GM18502 (cell line): ENCODE measurements around the gene SHROOM2.

Experiments used
- ATAC-seq: cut with Tn5 transposase; IDR thresholded peaks from one replicate; pipeline ENCODE4 v1.9.1; 2021; ENCODE audit warnings: mild to moderate bottlenecking; ENCODE audit not compliant: unreplicated experiment, poor library complexity

SHROOM2 gene

DNA sequence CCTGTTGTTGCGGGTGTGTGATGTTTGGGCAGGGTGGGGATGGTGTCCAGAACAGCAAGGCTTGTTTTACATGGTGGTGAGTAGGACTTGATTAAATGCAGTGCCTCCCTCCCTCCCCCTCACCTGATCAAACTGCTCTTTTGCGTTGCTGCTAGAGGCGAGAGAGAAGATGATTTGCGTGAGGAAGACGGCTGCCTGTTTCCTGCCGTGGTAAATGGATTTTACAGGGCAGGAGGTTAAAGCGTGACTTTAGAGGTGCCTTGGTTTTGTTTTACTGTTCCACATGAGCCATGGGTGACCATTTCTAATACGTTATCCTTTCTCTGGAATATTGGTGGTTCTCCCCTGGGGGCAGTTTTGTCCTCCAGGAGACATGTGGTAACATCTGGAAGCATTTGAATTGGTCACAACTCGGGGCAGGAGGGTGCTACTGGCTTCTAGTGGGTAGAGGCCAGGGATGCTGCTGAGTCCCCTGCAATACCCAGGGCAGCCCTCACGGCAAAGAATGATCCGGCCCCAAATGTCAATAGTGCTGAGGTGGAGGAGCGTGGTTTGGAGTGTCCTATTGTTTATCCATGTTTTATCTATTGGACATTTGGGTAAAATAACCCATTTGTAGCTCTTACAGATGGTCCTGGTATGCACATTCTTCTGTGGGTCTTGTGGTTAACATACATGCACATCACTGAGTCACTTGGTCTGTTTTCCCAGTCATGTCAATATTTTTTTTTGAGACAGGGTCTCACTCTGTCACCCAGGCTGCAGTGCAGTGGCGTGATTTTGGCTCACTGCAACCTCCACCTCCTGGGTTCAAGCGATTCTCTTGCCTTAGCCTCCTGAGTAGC, 73.7 kb downstream of the SHROOM2 start:
- no peak for ATAC-seq

- no peak for ATAC-seq
These were observed 74.6 kb downstream of the SHROOM2 start for GRCh38 chrX:9860826-9861225.

DNA sequence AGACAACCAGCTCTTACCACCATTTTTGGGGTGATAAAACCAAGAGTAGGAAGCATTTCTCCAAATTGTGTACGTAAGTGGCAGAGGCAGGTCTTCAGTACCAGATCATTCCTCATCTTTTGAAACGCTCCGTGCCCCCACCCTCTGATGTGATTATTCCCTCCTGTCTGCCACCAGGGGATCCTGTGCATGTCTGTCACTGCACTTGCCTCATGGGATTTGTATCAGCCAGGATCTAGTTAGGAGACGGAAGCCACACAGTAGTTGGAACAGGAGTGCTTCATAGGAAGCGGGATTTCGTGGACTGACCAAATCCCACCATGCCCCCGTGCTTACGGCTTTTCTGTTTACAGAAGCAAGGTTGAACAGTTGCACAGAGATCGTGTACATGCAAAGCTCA, 75.5 kb downstream of the SHROOM2 start:
- no peak for ATAC-seq

DNA sequence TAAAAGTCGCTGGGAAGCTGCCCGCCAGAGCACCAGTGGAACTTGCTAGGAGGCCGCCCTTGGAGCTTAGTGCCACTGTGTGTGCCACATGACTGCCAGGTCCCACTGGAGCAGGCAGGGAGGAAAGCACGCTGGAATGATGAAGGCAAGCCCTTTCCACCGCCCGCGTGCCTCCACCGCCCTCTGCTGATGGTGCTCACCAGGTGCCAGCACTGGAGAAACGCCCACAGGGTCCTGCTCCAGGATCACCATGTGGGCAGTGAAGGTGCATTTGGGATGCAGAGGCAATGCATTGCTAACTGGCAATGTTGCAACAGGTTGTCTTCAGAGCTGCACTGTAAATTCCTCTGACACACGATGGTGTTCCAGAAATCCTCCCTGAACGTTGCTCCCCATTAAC, 76.3 kb downstream of the SHROOM2 start:
- no peak for ATAC-seq

DNA sequence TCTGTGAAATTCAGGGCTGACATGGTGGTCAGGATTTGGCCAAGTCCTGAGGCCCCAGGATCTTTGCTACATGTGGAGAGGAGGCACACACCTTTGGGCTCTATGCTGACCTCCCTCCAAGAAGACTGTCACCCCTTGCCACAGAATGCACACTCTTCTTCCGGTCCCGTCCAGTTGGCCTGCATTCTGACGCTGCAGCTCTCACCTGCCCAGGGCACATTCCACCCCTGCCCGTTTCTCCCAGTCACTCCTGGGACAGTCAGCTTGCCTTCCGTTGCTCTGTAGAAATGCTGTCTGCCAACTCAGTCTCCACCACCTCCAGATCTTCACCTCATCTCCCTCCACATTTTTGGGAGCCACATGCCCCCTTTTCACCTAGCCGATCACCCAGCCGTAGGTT, 76.7 kb downstream of the SHROOM2 start:
- ATAC-seq = no peak

GRCh38 chrX:9864011-9864410, 77.8 kb downstream of the SHROOM2 start:
- no peak for ATAC-seq

DNA sequence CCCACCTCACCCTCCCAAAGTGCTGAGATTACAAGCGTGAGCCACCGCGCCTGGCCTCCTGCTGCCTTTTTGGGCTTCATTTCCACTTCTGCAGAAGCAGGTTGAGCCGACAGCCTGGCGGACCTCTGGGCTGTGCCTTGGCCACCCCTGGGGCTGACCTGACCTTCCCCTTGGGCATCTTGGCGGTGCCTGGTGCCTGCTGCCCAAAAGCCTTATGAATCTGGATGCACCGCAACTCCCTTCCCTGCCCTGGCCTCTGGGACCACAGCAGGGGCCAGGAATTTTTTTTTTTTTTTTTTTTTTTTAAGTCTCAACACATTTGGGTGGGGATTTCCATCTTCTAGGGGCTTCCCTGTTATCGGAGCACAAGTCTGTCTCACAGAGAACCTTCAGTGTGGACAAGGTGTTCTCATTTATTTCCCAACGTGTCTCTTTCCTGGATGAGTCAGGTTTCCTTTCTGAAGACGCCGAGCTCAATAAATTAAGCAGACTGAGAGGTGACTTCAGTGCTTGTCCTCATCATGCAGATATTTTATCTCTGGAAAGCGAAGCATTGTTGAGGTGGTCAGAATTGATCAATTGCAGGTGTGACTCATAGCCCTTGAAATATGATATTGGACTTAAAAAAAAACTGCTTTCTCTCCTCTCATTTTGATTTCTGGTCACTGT, 79.7 kb downstream of the SHROOM2 start:
- ATAC-seq = no peak

- no peak for ATAC-seq
These were observed 80.4 kb downstream of the SHROOM2 start for GRCh38 chrX:9866633-9867032.

DNA sequence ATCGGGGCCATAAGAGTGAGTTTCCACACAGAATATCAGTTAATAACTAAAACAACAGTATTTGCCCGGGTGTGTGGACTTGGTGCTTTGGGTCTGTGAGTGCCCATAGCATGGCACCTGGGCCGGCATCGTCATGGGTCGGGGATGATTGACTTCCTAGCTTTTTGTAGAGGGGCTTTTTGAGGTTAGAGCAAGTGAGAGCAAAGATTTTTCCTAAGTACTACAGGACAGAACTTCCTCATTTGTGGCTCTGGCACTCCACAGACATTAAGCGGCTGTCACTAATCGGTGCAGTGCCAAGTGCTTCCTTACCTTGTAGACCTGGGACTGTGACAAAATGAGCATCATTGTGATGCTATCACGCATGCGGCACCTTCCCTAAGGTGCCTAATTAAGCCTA, 81.0 kb downstream of the SHROOM2 start:
- no peak for ATAC-seq

GRCh38 chrX:9867753-9868152, 81.5 kb downstream of the SHROOM2 start:
- ATAC-seq = no peak

- ATAC-seq = no peak
These were observed 85.6 kb downstream of the SHROOM2 start for GRCh38 chrX:9871701-9872268.

DNA sequence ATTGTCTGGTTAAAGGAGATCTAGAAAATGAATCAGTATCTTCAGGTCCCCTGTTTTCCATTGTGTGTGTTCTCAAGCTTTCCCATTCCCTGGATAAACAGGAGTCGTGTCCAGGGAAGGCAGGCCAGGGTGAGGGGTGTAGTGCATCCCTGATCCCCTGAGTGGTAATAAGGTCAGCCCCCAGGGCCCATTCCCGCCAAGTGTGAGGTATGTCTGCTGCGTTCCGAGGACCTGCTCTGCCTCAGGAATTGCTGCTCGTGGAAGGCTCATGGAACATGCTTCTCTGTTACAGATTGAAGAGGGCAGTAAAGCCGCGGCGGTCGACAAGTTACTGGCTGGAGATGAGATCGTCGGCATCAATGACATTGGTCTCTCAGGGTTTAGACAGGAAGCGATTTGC, 87.1 kb downstream of the SHROOM2 start:
- no peak for ATAC-seq

- peak; percentile 97 for ATAC-seq
These were observed 87.7 kb downstream of the SHROOM2 start for GRCh38 chrX:9873952-9874351.

DNA sequence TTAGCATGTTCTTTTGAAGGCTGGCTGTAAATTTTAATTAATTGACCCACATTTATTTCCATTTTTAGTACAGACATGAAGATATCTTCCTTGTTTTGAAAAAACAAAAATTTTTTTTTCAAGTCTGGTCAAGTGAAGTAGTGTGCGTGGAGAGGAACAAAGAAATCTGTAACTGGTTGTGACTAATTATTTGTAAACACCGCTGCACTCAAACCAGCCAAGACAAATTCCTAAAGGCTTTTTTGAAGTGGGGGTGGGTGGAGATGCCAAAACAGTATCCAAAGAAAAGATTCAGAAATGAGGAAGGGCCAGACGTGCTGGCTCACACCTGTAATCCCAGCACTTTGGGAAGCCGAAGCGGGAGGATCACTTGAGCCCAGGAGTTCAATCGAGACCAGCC, 88.3 kb downstream of the SHROOM2 start:
- ATAC-seq = no peak

- ATAC-seq = no peak
These were observed 89.6 kb downstream of the SHROOM2 start for GRCh38 chrX:9875801-9876200.

DNA sequence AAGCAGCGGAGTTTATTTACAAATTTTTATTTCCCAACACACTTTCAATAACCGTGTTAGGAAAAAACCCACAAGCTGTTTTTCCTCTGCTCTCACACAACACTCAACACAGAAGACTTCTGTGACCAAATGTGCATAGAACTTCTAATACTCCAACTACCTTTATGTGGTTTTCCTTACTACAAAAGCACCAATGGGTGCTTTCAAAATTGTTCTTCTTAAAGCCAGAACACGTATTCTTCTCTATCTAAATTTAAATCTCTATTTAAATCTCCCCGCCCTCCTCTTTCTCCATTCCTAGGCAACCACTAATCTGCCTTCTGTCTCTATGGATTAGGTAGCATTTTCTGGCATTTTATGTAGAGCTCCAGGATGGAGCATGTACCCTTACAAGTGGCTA, 90.0 kb downstream of the SHROOM2 start:
- no peak for ATAC-seq

- ATAC-seq = no peak
These were observed 92.1 kb downstream of the SHROOM2 start for GRCh38 chrX:9878146-9878820.

DNA sequence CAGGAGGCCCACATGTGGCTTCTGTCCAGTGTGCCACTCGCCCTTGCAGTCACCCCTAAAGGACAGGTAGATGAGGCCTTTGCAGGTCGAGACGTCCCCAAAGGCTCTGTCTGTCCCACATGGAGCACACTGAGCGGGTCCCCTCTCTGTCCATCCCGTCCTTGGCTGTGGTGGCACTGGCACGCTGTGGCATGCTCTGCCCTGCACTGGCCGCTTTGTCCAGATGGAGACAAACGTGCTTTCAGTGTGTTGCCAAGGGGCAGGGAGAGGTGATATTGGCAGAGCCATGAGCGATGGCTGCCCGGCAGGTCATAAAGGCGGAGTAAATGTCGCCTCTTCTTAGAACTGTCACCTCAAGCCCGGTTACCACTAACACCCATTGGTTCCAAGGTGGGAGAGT, 94.0 kb downstream of the SHROOM2 start:
- ATAC-seq = no peak

DNA sequence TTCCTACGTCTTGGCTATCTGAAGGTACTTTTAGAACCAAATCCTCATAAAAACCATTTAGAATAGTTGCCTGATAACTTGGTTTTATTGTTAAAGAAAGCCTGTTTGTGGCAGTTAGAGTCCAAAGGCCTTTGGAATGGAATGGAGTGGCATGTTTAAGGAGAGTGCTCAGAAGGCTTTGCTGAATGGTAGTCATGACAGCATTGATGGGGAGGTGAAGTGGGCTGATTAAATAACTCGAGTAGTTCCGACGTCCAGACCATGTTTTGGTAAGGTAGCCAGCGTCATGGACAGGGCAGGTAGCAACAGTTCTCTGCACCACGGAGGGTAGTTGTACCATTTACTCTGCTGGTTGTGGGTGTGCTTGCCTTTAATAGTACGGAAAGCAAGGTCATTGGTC, 94.6 kb downstream of the SHROOM2 start:
- no peak for ATAC-seq

- no peak for ATAC-seq
These were observed 96.6 kb downstream of the SHROOM2 start for GRCh38 chrX:9882669-9883446.
